Liver (tissue), 9 donors: Measurements from ENCODE around the gene ARAP1. TPM values are rescaled to one million over a fixed set of nuclear protein-coding genes. Genes with fewer than 3 reads are reported as not detected.

Experiments used
- DNase-seq: peaks from one replicate; pipeline ENCODE4 v3.0.0-alpha.2; 2017; ENCODE audit warnings: low spot score
- H3K27ac ChIP-seq, 2 donors: one replicate each; pipeline ENCODE4 v1.7.0; 2013; ENCODE audit warnings: inconsistent platforms in 2 of 2, low read length in 2 of 2, control low read depth in 1 of 2, low read depth in 1 of 2, mild to moderate bottlenecking in 1 of 2
- H3K27me3 ChIP-seq, 4 donors: one replicate each; pipeline versions ENCODE4 v1.6.1 to v1.7.0; 2013; ENCODE audit warnings: low read length in 3 of 4, inconsistent platforms in 1 of 4, mild to moderate bottlenecking in 1 of 4, moderate library complexity in 1 of 4; ENCODE audit not compliant: control insufficient read depth in 4 of 4, insufficient read depth in 4 of 4
- H3K36me3 ChIP-seq, 4 donors: one replicate each; pipeline versions ENCODE4 v1.6.1 to v1.7.0; 2013; ENCODE audit warnings: low read length in 3 of 4, mild to moderate bottlenecking in 3 of 4, low read depth in 1 of 4, moderate library complexity in 1 of 4; ENCODE audit not compliant: control insufficient read depth in 4 of 4, insufficient read depth in 3 of 4
- H3K4me1 ChIP-seq, 4 donors: one replicate each; pipeline versions ENCODE4 v1.6.1 to v1.7.0; 2013; ENCODE audit warnings: low read length in 3 of 4, mild to moderate bottlenecking in 3 of 4, moderate library complexity in 1 of 4; ENCODE audit not compliant: control insufficient read depth in 4 of 4, insufficient read depth in 4 of 4
- H3K4me3 ChIP-seq, 3 donors: one replicate each; pipeline versions ENCODE4 v1.6.1 to v1.7.0; 2013; ENCODE audit warnings: low read length in 3 of 3, control low read depth in 1 of 3, low read depth in 1 of 3, mild to moderate bottlenecking in 1 of 3
- H3K9ac ChIP-seq, 2 donors: one replicate each; pipeline ENCODE4 v1.7.0; 2013; ENCODE audit warnings: low read length in 2 of 2, mild to moderate bottlenecking in 2 of 2, moderate library complexity in 2 of 2, control low read depth in 1 of 2, low read depth in 1 of 2
- H3K9me3 ChIP-seq, 4 donors: one replicate each; pipeline versions ENCODE4 v1.6.1 to v1.7.0; 2013; ENCODE audit warnings: low read length in 3 of 4; ENCODE audit not compliant: control insufficient read depth in 4 of 4
- EGR1 ChIP-seq, 2 donors: IDR thresholded peaks; 2 replicates each; pipeline ENCODE4 v1.6.1; 2016 to 2018; ENCODE audit warnings: antibody characterized with exemption in 2 of 2, low read depth in 2 of 2
- FOXA1 ChIP-seq: IDR thresholded peaks from 2 replicates; pipeline ENCODE4 v1.6.1; 2016; ENCODE audit warnings: antibody characterized with exemption
- GABPA ChIP-seq, 2 donors: IDR thresholded peaks in 1 of 2; conservative IDR thresholded peaks in 1 of 2; 2 replicates each; pipeline ENCODE4 v1.6.1; 2016; ENCODE audit warnings: antibody characterized with exemption in 2 of 2, mild to moderate bottlenecking in 1 of 2, moderate library complexity in 1 of 2
- HNF4A ChIP-seq, 2 donors: conservative IDR thresholded peaks; 2 replicates each; pipeline ENCODE4 v1.6.1; 2016; ENCODE audit warnings: antibody characterized with exemption in 2 of 2, mild to moderate bottlenecking in 2 of 2
- HNF4G ChIP-seq: IDR thresholded peaks from 2 replicates; pipeline ENCODE4 v1.6.1; 2016; ENCODE audit warnings: antibody characterized with exemption
- JUND ChIP-seq, 2 donors: IDR thresholded peaks; 2 replicates each; pipeline ENCODE4 v1.6.1; 2016; ENCODE audit warnings: antibody characterized with exemption in 2 of 2
- NR2F2 ChIP-seq: IDR thresholded peaks from 2 replicates; pipeline ENCODE4 v1.6.1; 2016; ENCODE audit warnings: antibody characterized with exemption
- RAD21 ChIP-seq, 2 donors: IDR thresholded peaks; 2 replicates each; pipeline ENCODE4 v1.6.1; 2016; ENCODE audit warnings: antibody characterized with exemption in 2 of 2, mild to moderate bottlenecking in 2 of 2
- RXRA ChIP-seq, 2 donors: IDR thresholded peaks; 2 replicates each; pipeline ENCODE4 v1.6.1; 2017 to 2018; ENCODE audit warnings: antibody characterized with exemption in 2 of 2, mild to moderate bottlenecking in 1 of 2
- SP1 ChIP-seq: IDR thresholded peaks from 2 replicates; pipeline ENCODE4 v1.6.1; 2018; ENCODE audit warnings: antibody characterized with exemption, mild to moderate bottlenecking
- WGBS: extraction: QIAGEN DNeasy Blood & Tissue Kit; methylation state at CpG from one replicate; pipeline ENCODE4 v1.1.7; 2013; 5-methylcytosine and 5-hydroxymethylcytosine counted together
- polyA plus RNA-seq, 2 donors: library from polyadenylated mRNA; stranded (reverse) in 1 of 2; unstranded in 1 of 2; fragments of 200-250 nt in 1 of 2; fragments of >200 nt in 1 of 2; fragmentation: Nextera tagmentation in 1 of 2; extraction: Ambion mirVana in 1 of 2; gene quantifications; one replicate each; pipeline versions ENCODE4 v1.2.1 to v1.2.3, GENCODE V29; 2013 to 2015
- total RNA-seq, 2 donors: library from RNA; depleted of rRNA; stranded (reverse); fragments of >200 nt; gene quantifications; one replicate each; pipeline ENCODE4 v1.2.3, GENCODE V29; 2014
- TF ChIP-seq, protein P1 (sequence below): IDR thresholded peaks from 2 replicates; pipeline ENCODE4 v1.6.1; 2016; ENCODE audit warnings: antibody characterized with exemption, mild to moderate bottlenecking
- TF ChIP-seq, protein P2 (sequence below): IDR thresholded peaks from 2 replicates; pipeline ENCODE4 v1.6.1; 2016; ENCODE audit warnings: antibody characterized with exemption
- TF ChIP-seq, protein P3 (sequence below): IDR thresholded peaks from 2 replicates; pipeline ENCODE4 v1.6.1; 2016; ENCODE audit warnings: antibody characterized with exemption
- TF ChIP-seq, protein P4 (sequence below): fragments of 150-350 bp; IDR thresholded peaks from 2 replicates; pipeline ENCODE4 v1.5.1; 2017; ENCODE audit warnings: improper control_type of control experiment, low read depth, low read length; ENCODE audit not compliant: missing input control
- TF ChIP-seq, protein P5 (sequence below): IDR thresholded peaks from 2 replicates; pipeline ENCODE4 v1.6.1; 2016; ENCODE audit warnings: antibody characterized with exemption
- donor health status: healthy.
- donor health status: healthy.
- donor health status: healthy.
- donor health status: healthy.
- donor health status: healthy.

ARAP1 gene
- total and polyA plus RNA-seq, 4 donors: 14.4 to 77.8 (median 43.5) TPM

DNA sequence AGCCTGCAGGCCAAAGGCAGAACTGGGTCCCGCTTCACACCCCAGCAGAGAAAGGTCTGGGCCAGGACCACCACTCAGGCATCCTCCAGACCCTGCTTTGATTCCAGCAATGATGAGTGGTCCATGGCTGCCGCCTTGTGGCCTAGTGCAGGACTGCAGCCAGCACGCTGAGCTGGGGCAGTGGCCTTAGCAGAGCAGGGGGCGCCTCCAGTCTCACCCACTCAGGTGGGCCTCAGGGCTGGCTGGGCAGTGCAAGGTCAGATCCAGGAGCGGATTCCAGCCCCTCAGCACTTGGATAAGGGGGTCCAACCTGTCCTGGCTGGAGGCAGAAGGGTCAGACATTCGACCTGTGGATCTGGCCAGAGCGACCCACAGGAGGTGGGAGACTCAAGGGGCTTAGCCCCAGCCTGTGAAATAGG lies 68.4 kb downstream of the ARAP1 start (continued):
- TF ChIP-seq, protein P1, sequence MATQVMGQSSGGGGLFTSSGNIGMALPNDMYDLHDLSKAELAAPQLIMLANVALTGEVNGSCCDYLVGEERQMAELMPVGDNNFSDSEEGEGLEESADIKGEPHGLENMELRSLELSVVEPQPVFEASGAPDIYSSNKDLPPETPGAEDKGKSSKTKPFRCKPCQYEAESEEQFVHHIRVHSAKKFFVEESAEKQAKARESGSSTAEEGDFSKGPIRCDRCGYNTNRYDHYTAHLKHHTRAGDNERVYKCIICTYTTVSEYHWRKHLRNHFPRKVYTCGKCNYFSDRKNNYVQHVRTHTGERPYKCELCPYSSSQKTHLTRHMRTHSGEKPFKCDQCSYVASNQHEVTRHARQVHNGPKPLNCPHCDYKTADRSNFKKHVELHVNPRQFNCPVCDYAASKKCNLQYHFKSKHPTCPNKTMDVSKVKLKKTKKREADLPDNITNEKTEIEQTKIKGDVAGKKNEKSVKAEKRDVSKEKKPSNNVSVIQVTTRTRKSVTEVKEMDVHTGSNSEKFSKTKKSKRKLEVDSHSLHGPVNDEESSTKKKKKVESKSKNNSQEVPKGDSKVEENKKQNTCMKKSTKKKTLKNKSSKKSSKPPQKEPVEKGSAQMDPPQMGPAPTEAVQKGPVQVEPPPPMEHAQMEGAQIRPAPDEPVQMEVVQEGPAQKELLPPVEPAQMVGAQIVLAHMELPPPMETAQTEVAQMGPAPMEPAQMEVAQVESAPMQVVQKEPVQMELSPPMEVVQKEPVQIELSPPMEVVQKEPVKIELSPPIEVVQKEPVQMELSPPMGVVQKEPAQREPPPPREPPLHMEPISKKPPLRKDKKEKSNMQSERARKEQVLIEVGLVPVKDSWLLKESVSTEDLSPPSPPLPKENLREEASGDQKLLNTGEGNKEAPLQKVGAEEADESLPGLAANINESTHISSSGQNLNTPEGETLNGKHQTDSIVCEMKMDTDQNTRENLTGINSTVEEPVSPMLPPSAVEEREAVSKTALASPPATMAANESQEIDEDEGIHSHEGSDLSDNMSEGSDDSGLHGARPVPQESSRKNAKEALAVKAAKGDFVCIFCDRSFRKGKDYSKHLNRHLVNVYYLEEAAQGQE: no peak

DNA sequence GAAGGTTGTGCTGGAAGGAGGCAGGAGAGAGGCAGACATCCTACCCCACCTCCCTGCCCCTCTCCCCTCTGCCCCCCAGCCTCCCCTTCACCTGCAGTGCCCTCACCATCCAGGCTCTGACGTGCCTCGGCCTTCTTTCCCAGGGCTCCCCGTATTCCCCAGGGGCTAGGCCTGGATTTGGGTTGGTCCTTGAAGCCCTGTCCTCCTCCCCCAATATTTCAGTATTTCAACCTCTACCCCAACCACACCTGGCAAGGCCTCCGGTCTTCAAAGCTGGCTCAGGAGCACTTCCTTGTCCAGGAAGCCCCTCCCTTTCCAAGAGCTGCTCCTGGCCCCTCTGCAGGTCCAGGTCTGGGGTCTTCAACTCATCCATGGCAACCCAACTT lies 69.4 kb downstream of the ARAP1 start:
- Histone ChIP-seq H3K9me3 (no peaks in the 10 kb centered on the region), H3K4me1 (peaks cover 0 to 6% (median 1%) of the 10 kb centered on the region in 4 donors), H3K27ac (no peak overlapping the region), H3K36me3 (peaks cover 2 to 31% (median 9%) of the 10 kb centered on the region in 4 donors), H3K27me3 (peaks cover 0 to 4% (median 0%) of the 10 kb centered on the region in 4 donors), H3K9ac (no peak overlapping the region), H3K4me3 (no peak overlapping the region)
- TF ChIP-seq JUND (IDR thresholded peaks at IDR 0.05): no peak
- TF ChIP-seq NR2F2: no peak
- TF ChIP-seq, protein P2, sequence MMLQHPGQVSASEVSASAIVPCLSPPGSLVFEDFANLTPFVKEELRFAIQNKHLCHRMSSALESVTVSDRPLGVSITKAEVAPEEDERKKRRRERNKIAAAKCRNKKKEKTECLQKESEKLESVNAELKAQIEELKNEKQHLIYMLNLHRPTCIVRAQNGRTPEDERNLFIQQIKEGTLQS: no peak
- TF ChIP-seq FOXA1: no peak
- no peak for TF ChIP-seq EGR1 (IDR thresholded peaks at IDR 0.05; ENCODE audit: low read depth in 2 of 2)
- TF ChIP-seq SP1: no peak
- TF ChIP-seq, protein P3, sequence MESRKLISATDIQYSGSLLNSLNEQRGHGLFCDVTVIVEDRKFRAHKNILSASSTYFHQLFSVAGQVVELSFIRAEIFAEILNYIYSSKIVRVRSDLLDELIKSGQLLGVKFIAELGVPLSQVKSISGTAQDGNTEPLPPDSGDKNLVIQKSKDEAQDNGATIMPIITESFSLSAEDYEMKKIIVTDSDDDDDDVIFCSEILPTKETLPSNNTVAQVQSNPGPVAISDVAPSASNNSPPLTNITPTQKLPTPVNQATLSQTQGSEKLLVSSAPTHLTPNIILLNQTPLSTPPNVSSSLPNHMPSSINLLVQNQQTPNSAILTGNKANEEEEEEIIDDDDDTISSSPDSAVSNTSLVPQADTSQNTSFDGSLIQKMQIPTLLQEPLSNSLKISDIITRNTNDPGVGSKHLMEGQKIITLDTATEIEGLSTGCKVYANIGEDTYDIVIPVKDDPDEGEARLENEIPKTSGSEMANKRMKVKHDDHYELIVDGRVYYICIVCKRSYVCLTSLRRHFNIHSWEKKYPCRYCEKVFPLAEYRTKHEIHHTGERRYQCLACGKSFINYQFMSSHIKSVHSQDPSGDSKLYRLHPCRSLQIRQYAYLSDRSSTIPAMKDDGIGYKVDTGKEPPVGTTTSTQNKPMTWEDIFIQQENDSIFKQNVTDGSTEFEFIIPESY: no peak
- TF ChIP-seq GABPA (IDR thresholded peaks at IDR 0.05 in 1 of 2, conservative IDR thresholded peaks at IDR 0.05 in 1 of 2): no peak
- TF ChIP-seq RXRA (IDR thresholded peaks at IDR 0.05): no peak
- TF ChIP-seq HNF4A (conservative IDR thresholded peaks at IDR 0.05): no peak
- TF ChIP-seq, protein P1: no peak
- TF ChIP-seq, protein P4, sequence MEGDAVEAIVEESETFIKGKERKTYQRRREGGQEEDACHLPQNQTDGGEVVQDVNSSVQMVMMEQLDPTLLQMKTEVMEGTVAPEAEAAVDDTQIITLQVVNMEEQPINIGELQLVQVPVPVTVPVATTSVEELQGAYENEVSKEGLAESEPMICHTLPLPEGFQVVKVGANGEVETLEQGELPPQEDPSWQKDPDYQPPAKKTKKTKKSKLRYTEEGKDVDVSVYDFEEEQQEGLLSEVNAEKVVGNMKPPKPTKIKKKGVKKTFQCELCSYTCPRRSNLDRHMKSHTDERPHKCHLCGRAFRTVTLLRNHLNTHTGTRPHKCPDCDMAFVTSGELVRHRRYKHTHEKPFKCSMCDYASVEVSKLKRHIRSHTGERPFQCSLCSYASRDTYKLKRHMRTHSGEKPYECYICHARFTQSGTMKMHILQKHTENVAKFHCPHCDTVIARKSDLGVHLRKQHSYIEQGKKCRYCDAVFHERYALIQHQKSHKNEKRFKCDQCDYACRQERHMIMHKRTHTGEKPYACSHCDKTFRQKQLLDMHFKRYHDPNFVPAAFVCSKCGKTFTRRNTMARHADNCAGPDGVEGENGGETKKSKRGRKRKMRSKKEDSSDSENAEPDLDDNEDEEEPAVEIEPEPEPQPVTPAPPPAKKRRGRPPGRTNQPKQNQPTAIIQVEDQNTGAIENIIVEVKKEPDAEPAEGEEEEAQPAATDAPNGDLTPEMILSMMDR: no peak
- TF ChIP-seq HNF4G: no peak
- TF ChIP-seq RAD21 (IDR thresholded peaks at IDR 0.05): no peak
- TF ChIP-seq, protein P5, sequence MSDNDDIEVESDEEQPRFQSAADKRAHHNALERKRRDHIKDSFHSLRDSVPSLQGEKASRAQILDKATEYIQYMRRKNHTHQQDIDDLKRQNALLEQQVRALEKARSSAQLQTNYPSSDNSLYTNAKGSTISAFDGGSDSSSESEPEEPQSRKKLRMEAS: no peak
- WGBS: 78% methylated on average over 4 of the region's 4 CpGs
- no peak for DNase-seq
